GM10847 (cell line): ENCODE data around the gene DAAM2.

Experiments
- POLR2A ChIP-seq: IDR thresholded peaks from 2 replicates; pipeline ENCODE4 v1.6.1; 2011; ENCODE audit not compliant: insufficient read length; ENCODE audit errors: extremely low read depth

Gene DAAM2

DNA sequence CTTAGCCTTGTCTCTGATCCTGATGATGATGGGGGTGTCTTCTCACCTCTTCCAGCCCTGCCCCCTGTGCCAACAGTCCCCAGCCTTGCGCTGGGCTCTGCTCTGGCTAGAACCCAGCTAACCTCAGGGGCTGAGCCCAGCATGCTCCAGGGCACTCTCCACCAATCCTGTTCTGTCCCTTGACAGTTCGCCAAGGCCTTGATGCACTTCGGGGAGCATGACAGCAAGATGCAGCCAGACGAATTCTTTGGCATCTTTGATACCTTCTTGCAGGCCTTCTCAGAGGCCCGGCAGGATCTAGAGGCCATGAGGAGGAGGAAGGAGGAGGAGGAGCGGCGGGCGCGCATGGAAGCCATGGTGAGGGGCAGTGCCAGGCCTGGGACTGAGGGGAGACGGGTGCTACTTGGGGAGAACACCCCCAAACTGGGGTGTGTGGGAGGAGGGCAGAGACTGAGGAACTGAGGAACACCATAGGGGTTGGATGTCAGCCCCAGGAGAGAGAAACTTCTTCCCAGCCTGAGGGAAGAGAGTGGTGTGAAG lies 109.0 kb downstream of the DAAM2 start:
- no peak for TF ChIP-seq POLR2A

DNA sequence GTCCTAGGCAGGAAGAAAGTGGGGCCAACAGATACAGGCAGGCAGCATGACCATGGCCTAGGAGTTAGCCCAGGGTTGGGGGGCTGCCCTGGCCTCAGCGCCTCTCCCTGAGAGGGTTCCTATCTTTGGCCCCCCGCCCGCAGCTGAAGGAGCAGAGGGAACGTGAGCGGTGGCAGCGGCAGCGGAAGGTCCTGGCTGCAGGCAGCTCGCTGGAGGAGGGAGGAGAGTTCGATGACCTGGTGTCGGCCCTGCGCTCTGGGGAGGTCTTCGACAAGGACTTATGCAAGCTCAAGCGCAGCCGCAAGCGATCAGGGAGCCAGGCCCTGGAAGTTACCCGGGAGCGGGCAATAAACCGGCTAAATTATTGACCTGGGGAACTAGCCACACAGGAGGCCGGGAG lies 109.5 kb downstream of the DAAM2 start:
- no peak for TF ChIP-seq POLR2A

DNA sequence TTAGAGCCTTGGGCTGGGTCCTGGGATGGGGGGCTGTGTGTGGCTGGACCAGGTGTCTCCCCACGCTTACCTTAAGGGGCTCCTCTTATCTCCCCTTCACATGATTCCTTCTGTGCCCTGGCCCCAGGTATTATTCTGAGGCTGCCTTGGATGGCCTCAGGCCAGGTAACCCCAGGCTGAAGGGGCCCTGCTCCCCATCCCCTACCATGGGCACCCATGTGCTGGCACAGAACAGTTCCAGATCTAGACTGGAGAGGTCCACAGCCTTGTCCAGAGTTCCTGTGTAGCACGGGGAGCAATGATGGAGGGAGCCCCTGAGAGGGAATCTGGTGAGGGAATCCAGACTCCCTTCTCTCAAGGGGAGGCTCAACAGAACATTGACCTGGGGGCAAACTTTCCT lies 110.0 kb downstream of the DAAM2 start:
- TF ChIP-seq POLR2A = no peak

DNA sequence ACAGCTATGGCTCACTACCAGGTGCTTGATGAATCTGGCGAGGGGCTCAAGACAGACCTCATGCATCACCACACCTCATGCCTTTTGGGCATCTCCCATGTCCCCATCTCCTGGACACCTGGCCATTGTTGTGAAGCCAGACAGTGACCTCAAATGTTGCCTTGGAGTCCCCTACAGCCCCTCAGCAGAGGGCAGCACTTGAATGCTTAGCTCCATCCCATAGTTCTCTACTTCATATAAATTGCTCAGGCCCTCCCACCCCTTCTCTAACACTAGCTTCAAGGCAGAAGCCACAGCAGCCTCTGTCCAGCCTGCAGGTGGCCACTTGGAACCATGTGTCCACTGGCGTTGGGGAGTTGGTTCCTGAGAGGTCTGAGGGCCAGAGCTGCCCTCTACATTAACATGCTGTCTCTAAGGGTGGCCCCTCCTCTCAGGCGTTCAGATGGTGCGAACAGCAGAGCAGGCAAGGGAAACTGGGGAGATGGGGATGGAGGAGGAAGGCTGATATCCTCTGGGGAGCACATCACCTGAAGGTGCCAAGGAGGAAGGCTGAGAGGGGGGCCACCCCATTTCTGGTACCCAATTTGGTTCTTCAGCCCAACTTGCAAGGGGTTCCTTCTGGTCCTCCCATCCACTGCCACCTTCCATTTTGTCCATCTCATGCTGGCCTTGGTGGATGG lies 110.8 kb downstream of the DAAM2 start:
- TF ChIP-seq POLR2A = no peak

DNA sequence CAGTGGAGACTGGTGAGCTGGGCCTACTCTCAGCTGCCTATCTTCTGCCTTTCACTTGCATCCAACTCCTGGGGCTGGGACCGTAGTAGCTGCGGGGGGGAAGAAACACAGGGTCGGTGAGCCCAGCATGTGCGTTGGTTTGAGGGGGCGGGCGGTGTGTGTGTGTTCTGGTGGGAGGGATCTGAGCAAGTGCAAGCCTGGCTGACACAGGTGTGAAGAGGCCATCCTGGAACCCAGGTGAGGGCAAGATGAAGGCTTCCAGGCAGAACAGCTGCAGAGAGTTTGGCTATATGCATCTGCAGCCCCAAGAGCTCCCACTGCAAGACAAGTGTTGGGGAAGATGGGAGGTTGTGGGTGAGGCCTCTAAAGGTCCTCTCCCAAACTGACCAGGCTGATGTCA lies 111.5 kb downstream of the DAAM2 start:
- no peak for TF ChIP-seq POLR2A

DNA sequence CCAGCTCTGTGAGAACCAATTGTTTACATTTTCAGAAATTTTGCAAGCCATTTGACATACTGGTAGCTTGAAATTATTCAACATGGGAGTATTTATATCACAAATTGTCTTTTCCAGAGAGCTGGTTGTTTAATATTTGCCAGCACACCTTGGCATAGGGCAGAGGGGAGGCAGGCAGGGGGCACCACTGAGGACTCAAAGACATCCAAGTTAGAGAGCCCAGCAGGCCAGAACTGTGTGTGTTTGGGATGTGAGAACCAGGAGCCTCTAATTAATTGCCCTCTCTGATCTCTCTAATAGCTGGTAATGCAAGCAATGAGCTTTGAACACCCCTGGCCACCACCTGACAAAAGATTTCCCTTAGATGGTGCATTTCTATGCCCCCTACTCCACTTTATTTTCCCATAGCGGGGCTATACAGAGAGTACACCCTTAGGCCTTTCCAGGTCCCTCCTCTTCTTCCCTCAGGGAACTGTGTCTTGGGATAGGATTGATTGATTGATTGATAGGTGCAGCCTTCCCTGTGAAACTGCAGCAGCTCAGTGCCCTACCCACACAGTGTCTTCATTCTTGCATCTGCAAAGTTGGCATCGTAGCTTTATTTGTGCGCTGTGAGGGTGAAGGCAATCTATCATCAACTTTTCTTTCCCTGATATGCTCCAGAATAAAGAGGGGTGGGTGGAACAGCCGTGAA lies 112.9 kb downstream of the DAAM2 start:
- TF ChIP-seq POLR2A = no peak

DNA sequence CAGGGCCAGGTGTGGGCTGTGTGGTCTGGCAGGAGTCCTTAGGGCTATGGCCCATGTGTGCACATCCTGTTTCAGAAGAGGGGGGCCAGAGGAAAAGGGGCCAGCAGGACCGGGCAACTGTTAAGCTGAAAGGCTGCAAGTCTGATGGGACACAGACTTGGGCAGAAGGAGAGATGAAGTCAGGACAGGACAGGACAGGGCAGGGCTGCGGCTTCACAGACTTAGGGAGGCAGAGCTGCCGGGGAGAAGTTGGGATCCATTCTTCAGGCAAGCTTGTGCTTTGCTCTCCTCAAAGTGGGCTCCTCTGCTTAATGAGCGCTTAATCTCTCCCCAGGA lies 113.4 kb downstream of the DAAM2 start:
- TF ChIP-seq POLR2A = no peak

DNA sequence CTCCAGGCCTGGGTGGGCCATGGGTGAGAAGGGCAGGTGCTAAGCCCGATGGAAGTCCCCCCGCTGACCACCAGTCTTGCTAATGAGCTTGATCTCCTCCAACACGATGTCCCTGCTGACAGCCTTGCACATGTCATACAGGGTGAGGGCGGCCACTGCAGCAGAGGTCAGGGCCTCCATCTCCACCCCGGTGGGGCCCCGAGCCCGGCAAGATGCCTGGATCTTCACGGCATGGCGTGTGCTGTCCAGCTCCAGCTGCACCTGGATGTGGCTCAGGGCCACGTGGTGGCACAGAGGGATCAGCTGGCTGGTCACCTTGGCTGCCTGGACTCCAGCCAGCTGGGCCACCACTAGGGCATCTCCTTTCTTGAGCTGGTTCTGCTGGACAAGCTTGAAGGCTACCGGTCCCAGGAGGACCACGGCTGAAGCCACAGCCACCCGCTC lies 114.2 kb downstream of the DAAM2 start:
- TF ChIP-seq POLR2A = no peak

DNA sequence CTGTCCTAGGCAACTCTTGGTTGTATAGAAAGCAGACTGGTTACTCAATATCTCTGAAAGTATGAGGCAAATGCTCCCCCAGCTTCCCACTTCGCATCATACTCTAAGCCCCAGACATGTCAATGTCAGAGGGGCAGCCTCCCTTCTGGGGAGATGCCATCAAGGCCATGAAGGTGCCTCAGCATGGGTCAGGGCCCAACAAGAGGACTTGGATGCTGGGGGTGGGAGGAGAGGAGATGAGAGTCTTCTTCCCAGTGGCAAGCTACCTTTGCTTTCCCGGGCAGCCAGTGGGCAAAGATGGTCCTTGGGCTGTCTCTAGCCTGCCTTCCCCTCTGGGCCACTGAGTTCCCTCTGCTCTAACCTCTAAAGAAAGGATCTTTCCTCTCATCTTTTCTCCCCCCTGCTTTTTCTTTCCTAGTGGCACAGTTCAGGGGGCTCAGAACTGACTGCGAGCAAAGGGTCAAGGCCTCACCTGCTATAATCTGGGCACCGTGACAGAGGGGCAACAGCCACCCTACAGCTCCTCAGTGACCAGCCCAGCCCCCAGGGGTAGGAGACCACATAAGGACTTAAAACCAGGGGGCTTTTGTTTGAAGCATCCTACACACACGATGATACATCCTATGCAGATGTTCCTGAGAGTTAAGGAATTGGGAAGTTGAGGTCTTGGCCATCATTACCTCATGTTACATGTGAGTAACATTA lies 115.8 kb downstream of the DAAM2 start:
- TF ChIP-seq POLR2A = no peak

DNA sequence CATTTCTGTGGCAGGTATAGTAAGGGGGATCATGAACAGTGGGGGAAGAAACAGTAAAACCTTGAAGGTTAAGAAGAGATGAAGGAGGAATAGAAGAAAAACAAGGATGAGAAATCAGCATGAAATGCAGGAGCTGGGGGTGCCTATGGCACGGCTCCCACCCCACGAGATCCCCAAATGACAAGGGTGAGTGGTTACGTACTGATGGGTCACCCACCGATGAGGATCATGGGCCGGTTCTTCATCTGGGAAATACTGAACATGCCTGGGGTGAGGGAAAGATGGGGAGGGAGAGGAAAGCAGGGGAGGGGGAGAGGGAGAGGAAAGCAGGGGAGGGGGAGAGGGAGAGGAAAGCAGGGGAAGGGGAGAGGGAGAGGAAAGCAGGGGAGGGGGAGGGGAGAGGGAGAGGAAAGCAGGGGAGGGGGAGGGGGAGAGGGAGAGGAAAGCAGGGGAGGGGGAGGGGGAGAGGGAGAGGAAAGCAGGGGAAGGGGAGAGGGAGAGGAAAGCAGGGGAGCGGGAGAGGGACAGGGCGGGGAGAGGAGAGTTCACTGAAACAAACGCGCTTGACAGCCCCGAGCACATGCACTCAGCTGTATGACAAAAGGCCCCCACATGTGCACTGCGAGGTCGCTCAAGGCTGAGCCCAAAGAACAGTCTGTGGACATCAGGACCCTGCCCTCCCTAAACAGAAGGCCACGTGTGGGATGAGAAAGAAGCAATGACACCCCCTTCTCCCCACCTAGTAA lies 116.8 kb downstream of the DAAM2 start:
- TF ChIP-seq POLR2A = no peak

DNA sequence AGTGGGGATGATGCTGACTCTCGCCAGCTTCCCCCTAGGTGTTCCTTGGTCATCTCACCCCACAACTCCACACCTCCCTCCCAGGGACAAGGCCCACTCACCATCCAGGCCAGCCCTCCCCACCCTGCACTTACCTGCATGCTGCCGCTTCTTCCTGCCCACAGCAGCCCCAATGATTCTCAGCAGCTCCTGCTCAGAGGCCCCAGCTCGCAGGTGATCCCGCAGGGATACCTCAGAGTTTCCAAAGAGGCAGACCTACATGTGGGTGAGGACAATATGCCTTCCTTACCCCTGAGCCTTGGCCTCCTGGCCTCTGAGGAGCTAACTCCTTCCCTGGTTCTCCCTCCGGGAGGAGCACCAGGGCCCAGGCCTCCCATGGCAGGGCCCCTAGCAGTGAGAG lies 117.5 kb downstream of the DAAM2 start:
- TF ChIP-seq POLR2A = no peak

DNA sequence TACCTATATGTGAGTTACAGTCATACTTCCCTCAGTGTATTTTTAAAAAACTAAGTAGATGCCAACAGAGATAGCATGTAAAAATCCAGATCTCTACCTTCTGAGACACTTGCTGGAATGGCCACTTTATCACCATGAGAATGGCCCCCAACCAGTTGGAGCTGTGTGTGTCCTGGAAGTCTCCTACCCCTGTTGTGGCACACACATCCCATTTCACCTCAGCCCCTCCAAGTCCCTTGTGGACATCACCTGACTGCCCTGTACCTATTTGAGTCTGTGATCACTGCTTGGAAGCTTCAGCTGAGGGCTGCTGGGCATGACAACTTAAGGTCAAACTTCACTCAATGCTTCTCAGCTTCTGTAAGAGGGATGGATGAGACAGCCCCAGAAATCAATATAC lies 118.0 kb downstream of the DAAM2 start:
- TF ChIP-seq POLR2A = no peak

DNA sequence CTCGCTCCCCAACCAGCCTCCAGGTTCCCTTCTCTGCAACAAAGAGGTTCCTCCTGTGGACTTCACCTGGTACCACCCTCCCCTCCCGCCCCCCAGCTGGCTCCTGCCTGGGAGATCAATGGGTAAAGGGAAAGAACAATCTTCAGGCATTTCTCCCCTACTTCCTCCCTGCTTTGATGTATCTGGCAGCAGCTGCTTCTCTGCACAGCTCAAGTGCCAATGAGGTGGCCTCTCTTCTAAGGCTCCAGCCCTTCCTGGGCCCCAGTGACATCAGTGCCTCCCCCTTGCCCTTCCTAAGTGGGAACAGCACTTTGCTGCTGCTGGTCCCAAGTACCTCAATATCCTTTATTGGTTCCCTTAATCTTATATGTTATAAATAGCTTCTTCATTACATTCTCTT lies 118.6 kb downstream of the DAAM2 start:
- TF ChIP-seq POLR2A = no peak

DNA sequence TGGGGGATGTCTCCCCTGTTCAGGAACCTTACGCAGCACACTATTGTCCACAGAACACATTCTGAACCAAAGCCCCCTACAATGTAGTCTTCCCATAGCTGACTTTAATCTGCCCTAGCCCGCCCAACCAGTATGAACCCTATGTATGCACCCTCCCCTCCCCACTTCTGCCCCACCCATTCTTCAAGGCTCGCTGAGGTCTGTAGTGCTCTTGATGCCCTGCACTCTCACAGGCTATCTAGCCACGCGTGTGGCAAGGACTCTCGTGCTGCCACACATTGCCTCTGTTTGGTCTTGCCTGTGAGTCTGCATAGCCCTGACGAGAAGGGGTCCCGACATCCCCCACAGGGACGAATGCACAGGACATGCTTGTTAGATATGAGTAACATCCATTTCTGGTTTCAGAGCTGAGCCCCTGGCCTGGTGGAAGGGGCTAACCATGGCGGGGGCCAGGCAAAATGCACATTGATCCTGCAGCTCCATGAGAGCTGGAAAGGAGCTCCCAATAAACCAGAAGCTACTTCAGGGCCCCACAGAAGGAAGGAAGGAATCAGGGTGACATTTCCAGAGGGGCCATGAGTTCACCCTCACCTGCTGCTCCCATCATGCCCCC lies 119.4 kb downstream of the DAAM2 start:
- TF ChIP-seq POLR2A = no peak

DNA sequence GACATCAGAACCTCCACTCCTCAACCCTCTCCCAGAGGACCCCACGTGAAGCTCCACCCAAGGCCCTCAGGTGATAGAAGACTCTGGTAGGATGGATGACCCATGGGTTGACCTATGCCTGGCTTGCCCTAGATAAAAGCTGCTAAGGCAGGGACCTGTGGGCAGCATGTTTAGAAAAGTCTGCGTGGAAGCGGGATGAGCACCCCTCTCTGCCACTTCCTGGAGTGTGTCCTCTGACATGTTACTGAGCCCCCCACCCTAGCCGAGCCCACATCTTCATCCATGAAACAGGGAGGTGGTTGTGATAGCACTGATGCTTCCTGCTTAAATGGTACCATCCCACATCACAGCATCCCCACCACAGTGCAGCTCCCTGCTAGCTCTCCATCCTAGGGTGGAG lies 120.3 kb downstream of the DAAM2 start:
- TF ChIP-seq POLR2A = no peak

DNA sequence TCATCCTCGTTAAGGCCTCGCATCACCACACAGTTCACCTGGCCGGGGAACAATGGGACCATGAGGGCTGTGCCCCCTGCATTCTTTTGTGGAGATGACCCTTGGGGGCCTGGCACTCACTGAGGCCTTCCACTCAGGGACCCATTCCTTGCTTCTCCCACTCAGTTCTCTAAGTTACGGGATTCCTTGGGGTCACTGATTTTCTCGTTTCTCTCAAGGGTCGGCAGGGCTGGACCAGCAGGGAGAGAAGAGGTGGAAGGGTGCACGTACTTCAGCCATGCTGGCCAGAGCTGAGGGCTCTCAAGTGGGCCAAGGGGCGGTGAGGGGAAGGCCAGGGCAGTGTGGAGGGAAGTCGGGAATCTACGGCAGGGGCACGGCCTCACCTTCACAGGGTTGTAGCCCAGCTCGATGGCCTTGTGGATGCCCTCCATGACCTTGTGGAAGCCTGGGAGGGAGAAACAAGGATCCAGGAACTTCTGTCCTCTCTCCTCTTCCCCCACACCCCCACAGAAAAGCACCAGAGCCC lies 121.3 kb downstream of the DAAM2 start:
- TF ChIP-seq POLR2A = no peak
